Measurements from ENCODE around the gene CUL9. TPM values are rescaled to one million over a fixed set of nuclear protein-coding genes. Genes with fewer than 3 reads are reported as not detected.

CUL9 gene
- total and polyA plus RNA-seq, 2 donors (not counting 1 experiment from before 2014, with no cell fraction given) = 6.7 to 32.2 TPM

- Histone ChIP-seq H2AFZ (ENCODE audit: low read length) (no peak overlapping the region), H4K20me1 (ENCODE audit: control insufficient read depth, extremely low read depth, insufficient read depth, low read length) (no peaks in the 10 kb centered on the region), H3K36me3 (ENCODE audit: control insufficient read depth, insufficient read depth, low read length) (peaks cover 14% of the 10 kb centered on the region), H3K4me2 (ENCODE audit: extremely low read depth, insufficient read depth, low read length) (no peak overlapping the region), H3K9ac (ENCODE audit: insufficient read depth, low read length) (no peak overlapping the region), H3K27me3 (ENCODE audit: control insufficient read depth, insufficient read depth, low read length) (no peaks in the 10 kb centered on the region), H3K4me1 (ENCODE audit: control insufficient read depth, extremely low read depth, insufficient read depth, low read length) (no peaks in the 10 kb centered on the region), H3K27ac (ENCODE audit: insufficient read depth, low read length) (no peak overlapping the region), H3K4me3 (replicated peaks in 1 of 4; ENCODE audit: control extremely low read depth in 1 of 4, insufficient read depth in 1 of 4, low read depth in 3 of 4, low read length in 4 of 4) (no peak overlapping the region), H3K79me2 (ENCODE audit: control insufficient read depth, insufficient read depth, low read length) (no peaks in the 10 kb centered on the region), H3K9me3 (ENCODE audit: control insufficient read depth, insufficient read depth, low read depth, low read length) (no peaks in the 10 kb centered on the region)
- no peak for DNase-seq (ENCODE audit: low read depth in 2 of 2)
- TF ChIP-seq CTCF (conservative IDR thresholded peaks at IDR 0.05 in 1 of 2, IDR thresholded peaks at IDR 0.05 in 1 of 2; ENCODE audit: low read depth in 1 of 2, low read length in 2 of 2) (no peak), EZH2 (IDR thresholded peaks at IDR 0.05; ENCODE audit: low read length, missing control alignments) (no peak)
Measured at GRCh38 chr6:43219119-43219518, 37.1 kb downstream of the CUL9 start.

DNA sequence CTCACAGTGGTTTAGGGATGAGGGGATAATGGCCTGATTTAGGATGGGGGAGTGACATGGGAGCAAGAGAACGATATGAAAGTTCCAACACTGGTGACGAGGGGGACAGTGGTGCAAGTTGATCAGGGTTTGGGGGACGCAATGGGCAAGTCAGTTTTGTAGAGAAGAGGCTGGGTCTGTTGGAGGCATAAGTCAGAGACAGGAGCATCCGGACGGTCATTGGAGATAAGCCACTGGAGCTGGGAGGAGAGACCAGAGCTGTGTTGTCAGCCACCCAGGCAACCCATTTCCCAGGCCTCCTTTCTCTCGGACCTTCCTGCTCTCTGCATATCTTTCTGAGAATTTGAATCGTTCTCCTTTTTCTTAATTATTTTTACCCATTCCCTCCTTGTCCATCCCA, 37.8 kb downstream of the CUL9 start:
- Histone ChIP-seq H3K4me3 (replicated peaks in 1 of 4; ENCODE audit: control extremely low read depth in 1 of 4, insufficient read depth in 1 of 4, low read depth in 3 of 4, low read length in 4 of 4) (no peak overlapping the region), H4K20me1 (ENCODE audit: control insufficient read depth, extremely low read depth, insufficient read depth, low read length) (no peaks in the 10 kb centered on the region), H3K4me2 (ENCODE audit: extremely low read depth, insufficient read depth, low read length) (no peak overlapping the region), H2AFZ (ENCODE audit: low read length) (no peak overlapping the region), H3K27me3 (ENCODE audit: control insufficient read depth, insufficient read depth, low read length) (no peaks in the 10 kb centered on the region), H3K9ac (ENCODE audit: insufficient read depth, low read length) (no peak overlapping the region), H3K4me1 (ENCODE audit: control insufficient read depth, extremely low read depth, insufficient read depth, low read length) (no peaks in the 10 kb centered on the region), H3K36me3 (ENCODE audit: control insufficient read depth, insufficient read depth, low read length) (peaks cover 14% of the 10 kb centered on the region), H3K9me3 (ENCODE audit: control insufficient read depth, insufficient read depth, low read depth, low read length) (no peaks in the 10 kb centered on the region), H3K79me2 (ENCODE audit: control insufficient read depth, insufficient read depth, low read length) (no peaks in the 10 kb centered on the region), H3K27ac (ENCODE audit: insufficient read depth, low read length) (no peak overlapping the region)
- no peak for DNase-seq (ENCODE audit: low read depth in 2 of 2)
- TF ChIP-seq CTCF (conservative IDR thresholded peaks at IDR 0.05 in 1 of 2, IDR thresholded peaks at IDR 0.05 in 1 of 2; ENCODE audit: low read depth in 1 of 2, low read length in 2 of 2) (no peak), EZH2 (IDR thresholded peaks at IDR 0.05; ENCODE audit: low read length, missing control alignments) (no peak)

DNA sequence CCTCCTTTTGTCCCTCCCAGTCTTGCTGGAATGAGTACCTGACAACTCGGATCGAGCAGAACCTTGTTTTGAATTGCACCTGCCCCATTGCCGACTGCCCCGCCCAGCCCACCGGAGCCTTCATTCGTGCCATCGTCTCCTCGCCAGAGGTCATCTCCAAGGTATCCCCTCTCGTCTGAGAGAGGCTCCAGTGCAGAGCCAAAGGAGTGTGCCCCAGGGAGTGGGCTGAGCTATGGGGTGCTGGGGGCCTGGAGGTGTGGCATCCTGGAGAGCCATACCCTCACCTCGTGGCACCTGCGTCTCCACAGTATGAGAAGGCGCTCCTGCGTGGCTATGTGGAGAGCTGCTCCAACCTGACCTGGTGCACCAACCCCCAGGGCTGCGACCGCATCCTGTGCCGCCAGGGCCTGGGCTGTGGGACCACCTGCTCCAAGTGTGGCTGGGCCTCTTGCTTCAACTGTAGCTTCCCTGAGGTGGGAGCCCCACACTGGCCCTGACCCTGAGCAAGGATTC, 38.5 kb downstream of the CUL9 start:
- no peak overlapping the region for H2AFZ ChIP-seq (ENCODE audit: low read length)
- no peaks in the 10 kb centered on the region for H3K27me3 ChIP-seq (ENCODE audit: control insufficient read depth, insufficient read depth, low read length)
- H3K79me2 ChIP-seq (ENCODE audit: control insufficient read depth, insufficient read depth, low read length) = no peaks in the 10 kb centered on the region
- H3K4me3 ChIP-seq (replicated peaks in 1 of 4; ENCODE audit: control extremely low read depth in 1 of 4, insufficient read depth in 1 of 4, low read depth in 3 of 4, low read length in 4 of 4) = no peak overlapping the region
- no peaks in the 10 kb centered on the region for H4K20me1 ChIP-seq (ENCODE audit: control insufficient read depth, extremely low read depth, insufficient read depth, low read length)
- no peak for TF ChIP-seq CTCF (conservative IDR thresholded peaks at IDR 0.05 in 1 of 2, IDR thresholded peaks at IDR 0.05 in 1 of 2; ENCODE audit: low read depth in 1 of 2, low read length in 2 of 2)
- no peak for TF ChIP-seq EZH2 (IDR thresholded peaks at IDR 0.05; ENCODE audit: low read length, missing control alignments)
- H3K4me1 ChIP-seq (ENCODE audit: control insufficient read depth, extremely low read depth, insufficient read depth, low read length) = no peaks in the 10 kb centered on the region
- H3K4me2 ChIP-seq (ENCODE audit: extremely low read depth, insufficient read depth, low read length) = no peak overlapping the region
- peaks cover 14% of the 10 kb centered on the region for H3K36me3 ChIP-seq (ENCODE audit: control insufficient read depth, insufficient read depth, low read length)
- DNase-seq (ENCODE audit: low read depth in 2 of 2) = no peak
- no peaks in the 10 kb centered on the region for H3K9me3 ChIP-seq (ENCODE audit: control insufficient read depth, insufficient read depth, low read depth, low read length)
- no peak overlapping the region for H3K9ac ChIP-seq (ENCODE audit: insufficient read depth, low read length)
- no peak overlapping the region for H3K27ac ChIP-seq (ENCODE audit: insufficient read depth, low read length)

All from fibroblast of lung (primary cell).